Measurements from ENCODE around the gene TNFRSF1A. TPM values are rescaled to one million over a fixed set of nuclear protein-coding genes. Genes with fewer than 3 reads are reported as not detected.

Gene TNFRSF1A
- total and polyA plus RNA-seq, 2 of the 13 experiments (the other 11 are each of a cell fraction or from before 2014, with no cell fraction given) = 41.5 to 61.2 TPM

DNA sequence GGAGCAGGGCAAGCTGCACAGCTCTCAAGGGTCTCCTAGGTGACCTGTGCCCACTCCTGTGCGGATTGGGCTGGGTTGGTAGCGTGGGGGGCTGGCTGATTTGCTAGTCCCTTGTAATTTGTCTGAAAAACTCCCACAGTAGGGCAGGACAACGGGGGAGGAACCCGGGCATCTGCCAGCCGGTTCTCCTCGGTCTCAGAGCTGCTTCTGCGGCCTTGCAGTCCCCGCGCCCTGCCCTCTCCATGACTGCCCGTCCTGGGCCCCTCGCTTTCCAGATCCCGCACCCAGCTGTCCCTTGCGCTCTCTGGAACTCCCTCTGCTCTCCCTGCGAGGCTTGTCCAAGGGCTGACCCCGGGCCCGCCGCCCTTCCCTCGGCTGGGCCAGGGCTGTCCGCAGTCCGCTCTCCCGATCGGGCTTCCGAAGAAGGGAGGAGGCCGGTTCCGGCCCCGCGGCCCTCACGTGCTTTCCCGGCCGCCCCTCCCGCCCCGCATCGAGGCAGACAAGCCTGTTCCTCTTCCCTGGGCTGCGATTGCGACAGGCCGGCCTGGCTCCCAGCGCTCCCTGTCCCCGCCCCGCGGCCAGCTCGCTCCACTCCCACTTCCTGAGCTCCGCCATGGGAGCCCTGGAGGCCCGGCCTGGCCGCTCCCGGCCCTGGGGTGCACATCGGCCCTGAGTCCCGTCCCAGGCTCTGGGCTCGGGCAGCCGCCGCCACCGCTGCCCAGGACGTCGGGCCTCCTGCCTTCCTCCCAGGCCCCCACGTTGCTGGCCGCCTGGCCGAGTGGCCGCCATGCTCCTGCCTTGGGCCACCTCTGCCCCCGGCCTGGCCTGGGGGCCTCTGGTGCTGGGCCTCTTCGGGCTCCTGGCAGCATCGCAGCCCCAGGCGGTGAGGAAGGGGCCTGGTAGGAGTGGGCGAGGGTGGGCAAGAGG, 42.0 kb upstream of the TNFRSF1A start, which contains the start of gene LTBR (continued):
- TF ChIP-seq ZNF614 (CRISPR knock-in tag; IDR thresholded peaks at IDR 0.05; ENCODE audit: borderline replicate concordance) = peak; percentile 81; the same call in 1 of the 2 replicates
- TF ChIP-seq, protein P1, sequence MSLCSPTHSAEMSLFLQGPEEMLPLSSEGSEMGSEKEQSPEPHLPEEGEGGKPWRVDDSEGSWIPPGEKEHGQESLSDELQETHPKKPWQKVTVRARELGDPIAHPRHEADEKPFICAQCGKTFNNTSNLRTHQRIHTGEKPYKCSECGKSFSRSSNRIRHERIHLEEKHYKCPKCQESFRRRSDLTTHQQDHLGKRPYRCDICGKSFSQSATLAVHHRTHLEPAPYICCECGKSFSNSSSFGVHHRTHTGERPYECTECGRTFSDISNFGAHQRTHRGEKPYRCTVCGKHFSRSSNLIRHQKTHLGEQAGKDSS (CRISPR knock-in tag; IDR thresholded peaks at IDR 0.05; ENCODE audit: borderline replicate concordance, low read depth) = peak; percentile 87
- TF ChIP-seq, protein P2, sequence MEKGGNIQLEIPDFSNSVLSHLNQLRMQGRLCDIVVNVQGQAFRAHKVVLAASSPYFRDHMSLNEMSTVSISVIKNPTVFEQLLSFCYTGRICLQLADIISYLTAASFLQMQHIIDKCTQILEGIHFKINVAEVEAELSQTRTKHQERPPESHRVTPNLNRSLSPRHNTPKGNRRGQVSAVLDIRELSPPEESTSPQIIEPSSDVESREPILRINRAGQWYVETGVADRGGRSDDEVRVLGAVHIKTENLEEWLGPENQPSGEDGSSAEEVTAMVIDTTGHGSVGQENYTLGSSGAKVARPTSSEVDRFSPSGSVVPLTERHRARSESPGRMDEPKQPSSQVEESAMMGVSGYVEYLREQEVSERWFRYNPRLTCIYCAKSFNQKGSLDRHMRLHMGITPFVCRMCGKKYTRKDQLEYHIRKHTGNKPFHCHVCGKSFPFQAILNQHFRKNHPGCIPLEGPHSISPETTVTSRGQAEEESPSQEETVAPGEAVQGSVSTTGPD (CRISPR knock-in tag; IDR thresholded peaks at IDR 0.05) = no peak
- TF ChIP-seq SMARCE1 (IDR thresholded peaks at IDR 0.05; ENCODE audit: borderline replicate concordance) = no peak
- TF ChIP-seq, protein P3, sequence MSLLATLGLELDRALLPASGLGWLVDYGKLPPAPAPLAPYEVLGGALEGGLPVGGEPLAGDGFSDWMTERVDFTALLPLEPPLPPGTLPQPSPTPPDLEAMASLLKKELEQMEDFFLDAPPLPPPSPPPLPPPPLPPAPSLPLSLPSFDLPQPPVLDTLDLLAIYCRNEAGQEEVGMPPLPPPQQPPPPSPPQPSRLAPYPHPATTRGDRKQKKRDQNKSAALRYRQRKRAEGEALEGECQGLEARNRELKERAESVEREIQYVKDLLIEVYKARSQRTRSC (CRISPR knock-in tag; IDR thresholded peaks at IDR 0.05; ENCODE audit: low read depth) = no peak
- TF ChIP-seq ZNF879 (CRISPR knock-in tag; IDR thresholded peaks at IDR 0.05) = peak; percentile 62; the same call in 1 of the 2 replicates
- TF ChIP-seq NFIC (IDR thresholded peaks at IDR 0.05; ENCODE audit: low read length) = no peak
- peak; percentile 87 for TF ChIP-seq NKX3-1 (CRISPR knock-in tag; IDR thresholded peaks at IDR 0.05)
- peak; percentile 96 for TF ChIP-seq CEBPB (IDR thresholded peaks at IDR 0.05; ENCODE audit: borderline replicate concordance, low read depth, low read length)
- TF ChIP-seq KDM5A (IDR thresholded peaks at IDR 0.05; ENCODE audit: borderline replicate concordance, low read length) = no peak
- TF ChIP-seq JDP2 (CRISPR knock-in tag; IDR thresholded peaks at IDR 0.05; ENCODE audit: borderline replicate concordance) = no peak; the same call in 1 of the 2 replicates
- TF ChIP-seq ZNF546 (CRISPR knock-in tag; conservative IDR thresholded peaks at IDR 0.05) = peak; percentile 52; the same call in 1 of the 2 replicates
- TF ChIP-seq FOXJ3 (CRISPR knock-in tag; IDR thresholded peaks at IDR 0.05; ENCODE audit: borderline replicate concordance) = no peak
- TF ChIP-seq, protein P4, sequence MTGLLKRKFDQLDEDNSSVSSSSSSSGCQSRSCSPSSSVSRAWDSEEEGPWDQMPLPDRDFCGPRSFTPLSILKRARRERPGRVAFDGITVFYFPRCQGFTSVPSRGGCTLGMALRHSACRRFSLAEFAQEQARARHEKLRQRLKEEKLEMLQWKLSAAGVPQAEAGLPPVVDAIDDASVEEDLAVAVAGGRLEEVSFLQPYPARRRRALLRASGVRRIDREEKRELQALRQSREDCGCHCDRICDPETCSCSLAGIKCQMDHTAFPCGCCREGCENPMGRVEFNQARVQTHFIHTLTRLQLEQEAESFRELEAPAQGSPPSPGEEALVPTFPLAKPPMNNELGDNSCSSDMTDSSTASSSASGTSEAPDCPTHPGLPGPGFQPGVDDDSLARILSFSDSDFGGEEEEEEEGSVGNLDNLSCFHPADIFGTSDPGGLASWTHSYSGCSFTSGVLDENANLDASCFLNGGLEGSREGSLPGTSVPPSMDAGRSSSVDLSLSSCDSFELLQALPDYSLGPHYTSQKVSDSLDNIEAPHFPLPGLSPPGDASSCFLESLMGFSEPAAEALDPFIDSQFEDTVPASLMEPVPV (CRISPR knock-in tag; IDR thresholded peaks at IDR 0.05) = peak; percentile 97
- peak; percentile 95 for TF ChIP-seq ZNF501 (CRISPR knock-in tag; IDR thresholded peaks at IDR 0.05)
- TF ChIP-seq MTA1 (CRISPR knock-in tag; IDR thresholded peaks at IDR 0.05; ENCODE audit: borderline replicate concordance) = peak; percentile 71
- TF ChIP-seq MEIS1 (CRISPR knock-in tag; IDR thresholded peaks at IDR 0.05; ENCODE audit: borderline replicate concordance) = peak; percentile 66; the same call in 1 of the 2 replicates
- TF ChIP-seq, protein P5, sequence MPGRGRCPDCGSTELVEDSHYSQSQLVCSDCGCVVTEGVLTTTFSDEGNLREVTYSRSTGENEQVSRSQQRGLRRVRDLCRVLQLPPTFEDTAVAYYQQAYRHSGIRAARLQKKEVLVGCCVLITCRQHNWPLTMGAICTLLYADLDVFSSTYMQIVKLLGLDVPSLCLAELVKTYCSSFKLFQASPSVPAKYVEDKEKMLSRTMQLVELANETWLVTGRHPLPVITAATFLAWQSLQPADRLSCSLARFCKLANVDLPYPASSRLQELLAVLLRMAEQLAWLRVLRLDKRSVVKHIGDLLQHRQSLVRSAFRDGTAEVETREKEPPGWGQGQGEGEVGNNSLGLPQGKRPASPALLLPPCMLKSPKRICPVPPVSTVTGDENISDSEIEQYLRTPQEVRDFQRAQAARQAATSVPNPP (CRISPR knock-in tag; IDR thresholded peaks at IDR 0.05) = peak; percentile 97
- peak; percentile 70 for TF ChIP-seq ZBTB7B (CRISPR knock-in tag; IDR thresholded peaks at IDR 0.05)
- TF ChIP-seq SMARCC2 (IDR thresholded peaks at IDR 0.05) = no peak
- TF ChIP-seq MBNL3 (CRISPR knock-in tag; conservative IDR thresholded peaks at IDR 0.05) = no peak
